HFF-Myc (cell line): ENCODE data around the gene USP22.
"Not testable (repeated sequence)": the region's sequence is repeated elsewhere in the genome, so short reads cannot be mapped to it uniquely, and the experiment has no call there.

ENCODE experiments used
- DNase-seq: peaks from one replicate; pipeline ENCODE4 v3.0.0-alpha.2; 2011; ENCODE audit warnings: low read depth; ENCODE audit errors: extremely low read depth
- H3K4me3 ChIP-seq: replicated peaks from 2 replicates; pipeline ENCODE4 v1.5.1; 2011; ENCODE audit warnings: low read depth, mild to moderate bottlenecking, control low read depth, low read length
- TF ChIP-seq, protein P1 (sequence below): IDR thresholded peaks from 2 replicates; pipeline ENCODE4 v1.5.1; 2012; ENCODE audit warnings: mild to moderate bottlenecking, low read depth, low read length, control low read depth; ENCODE audit errors: missing control alignments

Gene USP22

DNA sequence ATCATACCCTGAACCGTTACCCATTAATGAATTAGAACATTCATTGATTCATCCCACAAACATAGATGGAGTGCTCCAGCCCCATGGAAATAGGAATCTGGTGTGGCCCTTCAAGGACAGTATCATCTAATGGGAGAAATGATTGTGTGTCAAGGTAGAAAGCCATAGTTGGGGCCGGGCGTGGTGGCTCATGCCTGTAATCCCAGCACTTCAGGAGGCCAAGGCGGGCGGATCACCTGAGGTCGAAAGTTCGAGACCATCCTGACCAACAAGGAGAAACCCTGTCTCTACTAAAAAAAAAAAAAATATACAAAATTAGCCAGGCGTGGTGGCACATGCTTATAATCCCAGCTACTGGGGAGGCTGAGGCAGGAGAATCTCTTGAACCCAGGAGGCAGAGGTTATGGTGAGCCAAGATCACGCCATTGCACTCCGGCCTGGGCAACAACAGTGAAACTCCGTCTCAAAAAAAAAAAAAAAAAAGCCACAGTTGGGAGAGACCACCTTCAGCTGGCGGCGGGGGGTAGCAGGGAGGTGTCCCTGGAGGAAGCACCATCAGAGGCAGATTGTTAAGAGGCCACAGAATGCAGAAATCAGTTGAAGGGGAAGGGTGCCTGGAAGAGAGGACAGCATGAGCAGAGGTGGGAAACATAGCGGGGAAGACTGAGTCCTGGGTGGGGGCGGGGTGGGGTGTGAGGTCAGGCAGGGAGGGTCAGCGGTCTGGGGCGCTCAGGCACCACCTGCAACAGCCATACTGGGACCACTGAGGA lies 60.0 kb downstream of the USP22 start:
- H3K4me3 ChIP-seq = no peak overlapping the region
- no peak for DNase-seq
- TF ChIP-seq, protein P1, sequence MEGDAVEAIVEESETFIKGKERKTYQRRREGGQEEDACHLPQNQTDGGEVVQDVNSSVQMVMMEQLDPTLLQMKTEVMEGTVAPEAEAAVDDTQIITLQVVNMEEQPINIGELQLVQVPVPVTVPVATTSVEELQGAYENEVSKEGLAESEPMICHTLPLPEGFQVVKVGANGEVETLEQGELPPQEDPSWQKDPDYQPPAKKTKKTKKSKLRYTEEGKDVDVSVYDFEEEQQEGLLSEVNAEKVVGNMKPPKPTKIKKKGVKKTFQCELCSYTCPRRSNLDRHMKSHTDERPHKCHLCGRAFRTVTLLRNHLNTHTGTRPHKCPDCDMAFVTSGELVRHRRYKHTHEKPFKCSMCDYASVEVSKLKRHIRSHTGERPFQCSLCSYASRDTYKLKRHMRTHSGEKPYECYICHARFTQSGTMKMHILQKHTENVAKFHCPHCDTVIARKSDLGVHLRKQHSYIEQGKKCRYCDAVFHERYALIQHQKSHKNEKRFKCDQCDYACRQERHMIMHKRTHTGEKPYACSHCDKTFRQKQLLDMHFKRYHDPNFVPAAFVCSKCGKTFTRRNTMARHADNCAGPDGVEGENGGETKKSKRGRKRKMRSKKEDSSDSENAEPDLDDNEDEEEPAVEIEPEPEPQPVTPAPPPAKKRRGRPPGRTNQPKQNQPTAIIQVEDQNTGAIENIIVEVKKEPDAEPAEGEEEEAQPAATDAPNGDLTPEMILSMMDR = no peak

DNA sequence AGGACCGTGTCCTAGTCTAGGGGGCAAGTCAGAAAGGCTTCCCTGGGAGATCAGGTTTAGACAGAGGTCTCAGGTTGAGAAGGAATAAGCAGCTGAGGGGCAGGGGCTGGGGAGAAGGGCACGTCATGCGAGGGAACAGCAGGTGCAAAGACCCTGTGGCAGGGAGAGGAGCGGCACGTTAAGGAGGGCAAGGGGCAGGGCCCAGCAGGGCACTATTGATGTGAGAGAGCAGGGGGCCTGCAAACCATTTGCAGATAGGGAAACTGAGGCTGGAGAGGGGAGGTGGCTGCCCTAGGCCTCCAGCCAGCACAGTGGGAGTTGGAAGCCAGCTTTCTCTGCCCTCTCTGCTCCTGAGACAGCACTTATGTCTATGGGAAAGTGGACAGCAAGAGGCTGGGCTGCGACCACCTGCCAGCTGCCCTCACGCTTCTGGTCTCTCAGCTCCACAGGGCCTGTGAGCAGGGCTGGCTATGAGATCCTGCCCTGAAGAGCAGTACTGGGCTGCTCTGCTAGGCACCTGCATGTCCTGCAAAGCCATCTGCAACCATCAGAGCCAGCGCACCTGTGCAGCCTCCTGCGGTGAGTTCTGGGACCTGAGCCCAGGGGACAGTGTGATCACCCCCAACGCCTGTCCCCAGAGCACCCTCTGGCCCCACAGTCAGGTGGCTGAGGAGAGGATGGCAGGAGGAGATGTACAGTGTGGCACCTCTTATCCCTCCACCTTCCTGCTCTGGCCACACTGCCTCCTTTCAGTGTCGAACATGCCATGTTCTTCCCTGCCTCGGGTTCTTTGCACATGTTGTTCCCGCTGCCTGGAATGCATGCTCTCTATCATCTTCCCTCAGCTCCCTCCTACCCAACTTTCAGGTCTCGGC lies 61.5 kb downstream of the USP22 start:
- TF ChIP-seq, protein P1 = no peak
- DNase-seq = no peak
- no peak overlapping the region for H3K4me3 ChIP-seq

DNA sequence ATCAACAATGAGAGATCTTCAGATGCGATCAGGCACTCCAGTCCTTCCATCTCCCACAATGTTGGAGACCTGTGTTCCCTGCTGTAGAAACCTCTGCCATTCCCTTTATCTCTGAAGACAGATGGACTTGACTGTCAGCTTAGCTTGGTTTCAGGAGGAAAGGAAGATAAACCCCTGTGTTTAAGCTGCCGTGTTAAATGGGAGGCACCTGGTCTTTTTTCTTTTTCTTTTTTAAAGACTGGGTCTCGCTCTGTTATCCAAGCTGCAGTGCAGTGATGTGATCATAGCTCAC lies 63.1 kb downstream of the USP22 start:
- DNase-seq = no peak
- H3K4me3 ChIP-seq = no peak overlapping the region
- TF ChIP-seq, protein P1 = no peak

DNA sequence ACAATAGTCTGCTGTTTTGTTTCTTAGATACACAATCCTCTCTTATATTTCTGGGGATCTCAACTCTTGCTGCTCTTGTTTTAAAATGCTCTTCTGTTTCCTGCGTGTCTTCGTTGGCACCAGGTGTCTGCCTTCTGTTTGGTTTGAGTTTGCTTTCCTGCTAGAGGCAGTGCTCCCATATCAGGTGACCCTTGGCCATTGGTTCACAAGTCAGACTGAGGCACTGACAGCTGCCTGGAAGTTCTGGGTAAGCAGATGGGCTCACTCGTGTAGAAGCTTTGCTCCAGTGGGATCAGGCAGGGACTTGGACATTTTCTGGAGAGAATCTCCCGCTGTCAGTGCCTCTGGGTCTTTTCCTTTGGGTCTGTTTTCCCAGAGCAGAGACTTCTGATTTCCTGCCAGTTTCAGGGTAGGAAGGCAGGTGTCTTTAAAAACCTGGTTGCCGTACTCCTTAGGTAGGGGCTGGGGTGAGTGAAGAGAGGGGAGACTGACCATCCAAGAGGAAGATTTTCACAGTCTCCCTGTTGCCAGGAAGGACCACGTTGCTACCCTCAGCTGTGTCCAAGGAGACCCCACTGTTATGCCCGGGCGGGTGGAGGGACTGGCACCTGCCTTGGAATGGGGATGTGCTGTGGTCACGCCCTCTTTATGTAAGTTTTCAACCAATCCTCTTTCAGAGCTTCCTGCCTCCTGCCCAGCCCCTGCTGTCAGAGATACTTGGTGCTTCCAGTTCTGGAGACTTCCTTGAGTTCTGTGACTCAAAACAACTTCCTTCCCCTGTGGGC lies 63.6 kb downstream of the USP22 start:
- not testable (repeated sequence) for DNase-seq, H3K4me3 ChIP-seq

DNA sequence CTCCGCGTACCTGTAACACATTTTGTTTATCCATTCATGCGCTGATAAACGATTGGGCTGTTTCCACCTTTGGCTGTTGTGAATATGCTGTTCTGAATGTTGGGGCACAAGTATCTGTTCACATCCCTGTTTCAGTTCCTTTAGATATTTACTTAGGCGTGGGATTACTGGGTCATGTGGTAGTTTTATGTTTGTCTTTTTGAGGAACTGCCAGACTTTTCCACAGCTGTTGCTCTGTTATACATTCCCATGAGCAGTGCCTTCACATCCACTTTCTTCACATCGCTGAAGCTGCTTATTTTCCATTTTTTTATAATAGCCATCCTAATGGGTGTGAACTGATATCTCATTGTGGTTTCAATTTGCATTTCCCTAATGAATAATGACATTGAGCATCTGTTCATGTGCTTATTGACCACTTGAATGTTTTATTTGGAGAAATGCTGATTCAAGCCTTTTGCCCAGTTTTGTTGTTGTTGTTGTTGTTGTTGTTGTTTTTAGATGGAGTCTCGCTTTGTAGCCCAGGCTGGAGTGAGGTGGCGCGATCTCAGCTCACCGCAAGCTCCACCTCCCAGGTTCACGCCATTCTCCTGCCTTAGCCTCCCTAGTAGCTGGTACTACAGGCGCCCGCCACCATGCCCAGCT lies 65.1 kb downstream of the USP22 start:
- not testable (repeated sequence) for DNase-seq, H3K4me3 ChIP-seq

DNA sequence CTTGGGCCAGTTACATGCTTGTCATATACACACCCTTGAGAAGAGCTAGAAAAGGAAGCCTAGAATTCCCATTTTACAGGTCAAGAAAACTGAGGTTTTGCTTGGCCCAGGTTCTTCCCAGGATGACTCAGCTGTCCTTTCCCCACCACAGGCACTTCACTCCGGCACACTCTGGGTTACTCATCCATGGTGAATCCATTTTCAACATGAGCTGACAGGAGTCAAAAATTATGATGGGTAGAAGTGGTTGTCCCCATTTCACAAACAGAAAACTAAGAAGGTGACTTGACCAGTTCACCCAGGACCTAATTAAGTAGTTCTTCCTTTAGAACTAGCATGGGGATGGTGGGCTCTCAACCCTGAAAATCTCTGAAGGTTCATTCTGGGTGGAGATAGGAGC lies 67.2 kb downstream of the USP22 start:
- no peak for DNase-seq
- no peak overlapping the region for H3K4me3 ChIP-seq
- TF ChIP-seq, protein P1 = no peak

DNA sequence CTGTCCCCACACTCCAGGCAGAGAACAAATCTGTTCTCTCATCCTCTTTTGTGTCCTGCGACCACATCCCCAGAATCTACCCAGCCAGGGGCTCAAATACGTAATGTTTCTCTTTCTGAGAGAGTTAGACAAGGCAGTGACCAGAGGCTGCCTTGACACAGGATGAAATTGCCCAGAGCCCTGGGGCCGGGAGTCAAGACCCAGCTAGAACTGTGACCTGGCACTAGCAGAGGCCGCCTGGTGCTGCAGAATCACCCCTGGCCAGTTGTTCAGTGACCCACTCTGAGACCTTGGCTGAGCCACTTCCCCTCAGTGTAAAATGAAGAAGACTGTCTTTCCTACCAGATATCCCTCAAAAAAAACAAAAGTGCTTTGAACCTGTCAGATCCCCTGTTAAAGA lies 72.5 kb downstream of the USP22 start:
- no peak overlapping the region for H3K4me3 ChIP-seq
- TF ChIP-seq, protein P1 = no peak
- no peak for DNase-seq
